GM12878 (cell line): ENCODE measurements around the gene FERMT2. TPM values are rescaled to one million over a fixed set of nuclear protein-coding genes. Genes with fewer than 3 reads are reported as not detected.

Source experiments
- ATAC-seq: fragments of 200-7000 bp; cut with Tn5 transposase; 3 replicates; pipeline ENCODE4 v1.9.1; 2020; ENCODE audit warnings: mild to moderate bottlenecking, moderate library complexity
- BruUV-seq: library from RNA; stranded (reverse); fragments of 400-500 nt; replicated peaks from 2 replicates; lab custom pipeline; 2021; lab: Mats Ljungman, UMichigan
- CTCF ChIA-PET: fragments of 300-600 bp; sonication (Branson Sonifier 250); formaldehyde crosslinking; extraction: SDS; loops from one replicate; lab custom pipeline; 2021; ENCODE audit warnings: inconsistent platforms; lab: Yijun Ruan, JAX
- POLR2A ChIA-PET: fragments of 350-600 bp; formaldehyde crosslinking; extraction: SDS; loops from one replicate; lab custom pipeline; 2021; ENCODE audit warnings: inconsistent platforms; lab: Charles Lee
- RAD21 ChIA-PET: fragments of 300-600 bp; sonication (Branson Sonifier 250); formaldehyde crosslinking; loops from one replicate; lab custom pipeline; 2023; ENCODE audit warnings: antibody characterized with exemption; ENCODE audit not compliant: unreplicated experiment; lab: Charles Lee
- SMC1A ChIA-PET: fragments of 300-600 bp; sonication (Branson Sonifier 250); formaldehyde crosslinking; loops from one replicate; lab custom pipeline; 2023; ENCODE audit not compliant: unreplicated experiment, uncharacterized antibody; lab: Charles Lee
- DNase-seq: peaks from one replicate; pipeline ENCODE4 v3.0.0-alpha.2; 2011; ENCODE audit warnings: low read depth, low spot score
- FAIRE-seq: peaks from 3 replicates; lab custom pipeline; 2011; peaks lifted over from hg19 to GRCh38; lab: Jason Lieb, UNC
- H2AFZ ChIP-seq: 2 replicates; pipeline ENCODE4 v1.6.0; 2011; ENCODE audit warnings: low read depth, low read length, control low read depth; ENCODE audit not compliant: control insufficient read depth
- H3K27ac ChIP-seq: 2 replicates; pipeline ENCODE4 v1.5.1; 2011; ENCODE audit warnings: control low read depth; ENCODE audit not compliant: control insufficient read depth, insufficient read depth
- H3K27me3 ChIP-seq, 2 experiments: replicated peaks in 1 of 2; 2 replicates each; pipeline versions ENCODE4 v1.6.0 to v1.6.1; 2011; ENCODE audit warnings: low read length in 1 of 2; ENCODE audit not compliant: control insufficient read depth in 2 of 2, insufficient read depth in 2 of 2
- H3K36me3 ChIP-seq, 2 experiments: 2 replicates each; pipeline ENCODE4 v1.5.1; 2011; ENCODE audit warnings: low read length in 1 of 2; ENCODE audit not compliant: control insufficient read depth in 2 of 2, insufficient read depth in 2 of 2
- H3K4me1 ChIP-seq: 2 replicates; pipeline ENCODE4 v1.6.1; 2011; ENCODE audit warnings: mild to moderate bottlenecking, low read length, moderate library complexity, mixed read lengths; ENCODE audit not compliant: control insufficient read depth, insufficient read depth
- H3K4me2 ChIP-seq: 2 replicates; pipeline ENCODE4 v1.6.0; 2011; ENCODE audit warnings: control low read depth; ENCODE audit not compliant: control insufficient read depth, insufficient read depth
- H3K4me3 ChIP-seq: fragments of 200-600 bp; sonication (generic); 2 replicates; pipeline ENCODE4 v1.5.1; 2016
- H3K79me2 ChIP-seq: 2 replicates; pipeline ENCODE4 v1.6.0; 2011; ENCODE audit warnings: low read length; ENCODE audit not compliant: control insufficient read depth, insufficient read depth
- H3K9ac ChIP-seq: 2 replicates; pipeline ENCODE4 v1.8.0; 2011; ENCODE audit warnings: low read length, control low read depth, mixed read lengths; ENCODE audit not compliant: control insufficient read depth, insufficient read depth
- H3K9me3 ChIP-seq: replicated peaks from 3 replicates; pipeline ENCODE4 v1.5.1; 2011; ENCODE audit warnings: mild to moderate bottlenecking, low read length; ENCODE audit not compliant: control insufficient read depth, insufficient read depth
- H4K20me1 ChIP-seq: 2 replicates; pipeline ENCODE4 v1.6.0; 2011; ENCODE audit not compliant: control insufficient read depth, insufficient read depth
- ASH2L ChIP-seq: fragments of 300-600, 200-600 bp; sonication (generic); IDR thresholded peaks from 2 replicates; pipeline ENCODE4 v1.6.1; 2017; ENCODE audit warnings: low read depth, mild to moderate bottlenecking, borderline replicate concordance
- ATF2 ChIP-seq: IDR thresholded peaks from 2 replicates; pipeline ENCODE4 v1.6.1; 2012; ENCODE audit warnings: low read length, inconsistent platforms
- ATF7 ChIP-seq: fragments of 450-650 bp; IDR thresholded peaks from 2 replicates; pipeline ENCODE4 v1.6.1; 2016; ENCODE audit warnings: low read depth, mild to moderate bottlenecking
- BACH1 ChIP-seq: fragments of 450-650 bp; IDR thresholded peaks from 2 replicates; pipeline ENCODE4 v1.6.1; 2017; ENCODE audit warnings: mild to moderate bottlenecking, borderline replicate concordance
- BMI1 ChIP-seq: fragments of 450-650 bp; IDR thresholded peaks from 2 replicates; pipeline ENCODE4 v1.6.1; 2016; ENCODE audit warnings: mild to moderate bottlenecking, moderate library complexity, borderline replicate concordance
- CBFB ChIP-seq: IDR thresholded peaks from 2 replicates; pipeline ENCODE4 v1.6.1; 2016; ENCODE audit warnings: antibody characterized with exemption, low read depth
- CBX3 ChIP-seq: fragments of 200-600 bp; sonication (generic); IDR thresholded peaks from 2 replicates; pipeline ENCODE4 v1.6.1; 2016; ENCODE audit warnings: low read depth, borderline replicate concordance
- CREM ChIP-seq: IDR thresholded peaks from 2 replicates; pipeline ENCODE4 v1.6.1; 2014; ENCODE audit warnings: antibody characterized with exemption, low read depth
- E2F8 ChIP-seq: fragments of 450-650 bp; IDR thresholded peaks from 2 replicates; pipeline ENCODE4 v1.6.1; 2018; ENCODE audit warnings: mild to moderate bottlenecking, low read depth, moderate library complexity; ENCODE audit not compliant: partially characterized antibody
- EGR1 ChIP-seq, 2 experiments: IDR thresholded peaks; 1 replicate in 1 of 2; 2 replicates in 1 of 2; pipeline ENCODE4 v1.6.1; 2011 to 2012; ENCODE audit warnings: low read depth in 2 of 2, low read length in 2 of 2, borderline replicate concordance in 1 of 2, mild to moderate bottlenecking in 1 of 2, moderate library complexity in 1 of 2
- ETV6 ChIP-seq, 2 experiments: fragments of 450-650 bp in 1 of 2; IDR thresholded peaks in 1 of 2; conservative IDR thresholded peaks in 1 of 2; 2 replicates each; pipeline ENCODE4 v1.6.1; 2014; ENCODE audit warnings: antibody characterized with exemption in 1 of 2, borderline replicate concordance in 1 of 2, low read depth in 1 of 2, mild to moderate bottlenecking in 1 of 2, moderate library complexity in 1 of 2
- FOXM1 ChIP-seq: IDR thresholded peaks from 2 replicates; pipeline ENCODE4 v1.6.1; 2012; ENCODE audit warnings: low read depth, mild to moderate bottlenecking, inconsistent platforms, low read length, moderate library complexity
- HDAC2 ChIP-seq: fragments of 200-600 bp; sonication (generic); IDR thresholded peaks from 2 replicates; pipeline ENCODE4 v1.6.1; 2017
- IRF4 ChIP-seq: IDR thresholded peaks from 2 replicates; pipeline ENCODE4 v1.6.1; 2011; ENCODE audit warnings: low read depth, low read length
- KDM1A ChIP-seq: fragments of 200-600 bp; sonication (generic); IDR thresholded peaks from 2 replicates; pipeline ENCODE4 v1.6.1; 2016; ENCODE audit warnings: borderline replicate concordance
- NFIC ChIP-seq: IDR thresholded peaks from 2 replicates; pipeline ENCODE4 v1.6.1; 2012; ENCODE audit warnings: low read depth, mild to moderate bottlenecking, inconsistent platforms, low read length, moderate library complexity
- RUNX3 ChIP-seq: IDR thresholded peaks from 2 replicates; pipeline ENCODE4 v1.6.1; 2012; ENCODE audit warnings: low read length, inconsistent platforms
- SUPT20H ChIP-seq: IDR thresholded peaks from 2 replicates; pipeline ENCODE4 v1.6.1; 2011; ENCODE audit warnings: low read depth, mild to moderate bottlenecking, low read length, moderate library complexity, borderline replicate concordance; ENCODE audit not compliant: control insufficient read depth
- TCF7 ChIP-seq: IDR thresholded peaks from 2 replicates; pipeline ENCODE4 v1.6.1; 2014; ENCODE audit warnings: antibody characterized with exemption, borderline replicate concordance
- WGBS: methylation state at CpG from one replicate; pipeline ENCODE4 v1.1.6; 2016; ENCODE audit warnings: low lambda C conversion rate; ENCODE audit not compliant: insufficient replicate concordance, insufficient coverage; ENCODE audit errors: missing lambda C conversion rate; 5-methylcytosine and 5-hydroxymethylcytosine counted together
- in situ Hi-C: fragments of 300-500 bp; cut with MboI; formaldehyde crosslinking; loops from 9 replicates; pipeline ENCODE4 v1.14.3; 2018; ENCODE audit warnings: mixed read lengths
- intact Hi-C: fragments of 100-400 bp; cut with micrococcal nuclease; formaldehyde crosslinking; loops from one replicate; pipeline ENCODE4 v1.14.2; 2022; ENCODE audit not compliant: unreplicated experiment
- polyA plus RNA-seq, 11 experiments: library from polyadenylated mRNA; depleted of rRNA in 4 of 11; unstranded in 6 of 11; stranded (reverse) in 5 of 11; fragments of >200 nt; fragmentation: Nextera tagmentation in 4 of 11; fragmentation: Illumina TruSeq in 1 of 11; extraction: Ambion mirVana in 4 of 11; extraction: Trizol in 1 of 11; gene quantifications; 1 replicate in 1 of 11; 2 replicates in 10 of 11; pipeline versions ENCODE4 v1.2.1 to v1.2.3, GENCODE V29; 2011 to 2016; ENCODE audit warnings: inconsistent platforms in 2 of 11, missing spikeins in 2 of 11, low read depth in 1 of 11
- total RNA-seq, 4 experiments: library from RNA; depleted of rRNA in 3 of 4; stranded (reverse); fragments of >200 nt in 3 of 4; fragmentation: Illumina TruSeq in 1 of 4; extraction: Trizol in 1 of 4; gene quantifications; 2 replicates each; pipeline versions ENCODE4 v1.2.1 to v1.2.3, GENCODE V29; 2013 to 2021

Gene FERMT2
- total and polyA plus RNA-seq, 10 of the 15 experiments (the other 5 are each of a cell fraction or from before 2014, with no cell fraction given): 4.9 to 35.5 (median 19.5) TPM

GRCh38 chr14:52827426-52827825, 123.4 kb downstream of the FERMT2 start (continued):
- no peak for TF ChIP-seq CBX3
- TF ChIP-seq, all 136 proteins: peak for 0

- no peak overlapping the region for H3K27ac ChIP-seq
- H3K4me1 ChIP-seq: peaks cover 5% of the 10 kb centered on the region
- no peak overlapping the region for H2AFZ ChIP-seq
- DNase-seq (peak; percentile 17), ATAC-seq (peak; percentile 68), FAIRE-seq (peak; percentile 75)
- in situ Hi-C loops (no loop called here), intact Hi-C loops (loop anchor here (2.0 kb wide), 1 partner anchor 480 kb away; no protein-coding TSS in a partner anchor)
- H4K20me1 ChIP-seq: no peaks in the 10 kb centered on the region
- H3K9ac ChIP-seq: no peak overlapping the region
- WGBS: 1% methylated on average over 4 of the region's 4 CpGs
- RAD21 ChIA-PET: interaction anchor here (0.6 to 4.4 kb wide), 19 partner anchors 9 to 481 kb away, joined by 3 to 68 read pairs (median 3); no protein-coding TSS in a partner anchor
- no TSS peak for BruUV-seq
- no peak overlapping the region for H3K4me3 ChIP-seq
- CTCF ChIA-PET: interaction anchor here (0.6 to 7.9 kb wide), 22 partner anchors 8 to 482 kb away, joined by 3 to 115 read pairs (median 4); no protein-coding TSS in a partner anchor
- no peaks in the 10 kb centered on the region for H3K27me3 ChIP-seq
- 0 out of 2 replicates have a peak overlapping the region, but pooled peaks have one; percentile 17 for H3K4me2 ChIP-seq
- no peaks in the 10 kb centered on the region for H3K36me3 ChIP-seq
- no peaks in the 10 kb centered on the region for H3K9me3 ChIP-seq
- no peaks in the 10 kb centered on the region for H3K79me2 ChIP-seq
- SMC1A ChIA-PET: interaction anchor here (0.6 to 3.9 kb wide), 22 partner anchors 10 to 501 kb away, joined by 3 to 58 read pairs (median 5); no protein-coding TSS in a partner anchor
- POLR2A ChIA-PET: interaction anchor here (0.6 to 0.7 kb wide), 3 partner anchors 110 to 362 kb away, joined by 3 to 6 read pairs (median 3); no protein-coding TSS in a partner anchor
- TF ChIP-seq ATF7 (no peak), RUNX3 (peak; percentile 73; the same call in 1 of the 2 replicates), KDM1A (no peak), BACH1 (no peak), ASH2L (no peak), FOXM1 (0 out of 2 replicates have a peak, but pooled peaks have one; percentile 11), ETV6 (conservative IDR thresholded peaks at IDR 0.05 in 1 of 2, IDR thresholded peaks at IDR 0.05 in 1 of 2; ENCODE audit: borderline replicate concordance in 1 of 2, low read depth in 1 of 2) (peak in 1 of 2 experiments; percentile 94; a peak in 2 of 4 replicates), ATF2 (no peak), CBFB (no peak), EGR1 (IDR thresholded peaks at IDR 0.05; ENCODE audit: borderline replicate concordance in 1 of 2, low read depth in 2 of 2, low read length in 2 of 2) (peak in 1 of 2 experiments; percentile 8; a peak in 1 of 3 replicates), SUPT20H (no peak), TCF7 (no peak; the same call in 1 of the 2 replicates), NFIC (peak; percentile 71; the same call in 1 of the 2 replicates), IRF4 (0 out of 2 replicates have a peak, but pooled peaks have one; percentile 23), HDAC2 (no peak), BMI1 (no peak), E2F8 (no peak), CREM (peak; percentile 22; the same call in 1 of the 2 replicates)
Observed at GRCh38 chr14:52825085-52825484, 125.8 kb downstream of the FERMT2 start.
